ENCODE data around the gene DNMT3B.

- TF ChIP-seq GABPA (IDR thresholded peaks at IDR 0.05; ENCODE audit: low read depth): no peak
- no peak for TF ChIP-seq POLR2AphosphoS5 (IDR thresholded peaks at IDR 0.05; ENCODE audit: low read depth)
- no peak for TF ChIP-seq CTCF (IDR thresholded peaks at IDR 0.05; ENCODE audit: insufficient read depth, low read length)
Measured at GRCh38 chr20:32841174-32841573, 79.0 kb downstream of the DNMT3B start.
